Activated T-helper 1 cell treated with Interleukin-2 at 50 U/mL for 16 hours (primary cell): ENCODE data around the gene CTXN1.
"Not testable (repeated sequence)": the region's sequence is repeated elsewhere in the genome, so short reads cannot be mapped to it uniquely, and the experiment has no call there.

Source experiments
- DNase-seq: peaks from one replicate; pipeline ENCODE4 v3.0.0-alpha.2; 2020; ENCODE audit warnings: low read depth

Gene CTXN1

DNA sequence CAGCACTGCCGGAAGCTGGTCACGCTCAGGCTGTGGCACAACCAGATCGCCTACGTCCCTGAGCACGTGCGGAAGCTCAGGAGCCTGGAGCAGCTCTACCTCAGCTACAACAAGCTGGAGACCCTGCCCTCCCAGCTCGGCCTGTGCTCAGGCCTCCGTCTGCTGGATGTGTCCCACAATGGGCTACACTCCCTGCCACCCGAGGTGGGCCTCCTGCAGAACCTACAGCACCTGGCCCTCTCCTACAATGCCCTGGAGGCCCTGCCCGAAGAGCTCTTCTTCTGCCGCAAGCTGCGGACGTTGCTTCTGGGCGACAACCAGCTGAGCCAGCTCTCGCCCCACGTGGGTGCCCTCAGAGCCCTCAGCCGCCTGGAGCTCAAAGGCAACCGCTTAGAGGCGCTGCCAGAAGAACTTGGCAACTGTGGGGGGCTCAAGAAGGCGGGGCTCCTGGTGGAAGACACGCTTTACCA is 25.5 kb downstream of the CTXN1 start:
- no peak for DNase-seq

- DNase-seq, result no peak
These were observed 26.1 kb downstream of the CTXN1 start for GRCh38 chr19:7899751-7900378.

GRCh38 chr19:7898967-7899366 is 27.0 kb downstream of the CTXN1 start:
- DNase-seq, result no peak

DNA sequence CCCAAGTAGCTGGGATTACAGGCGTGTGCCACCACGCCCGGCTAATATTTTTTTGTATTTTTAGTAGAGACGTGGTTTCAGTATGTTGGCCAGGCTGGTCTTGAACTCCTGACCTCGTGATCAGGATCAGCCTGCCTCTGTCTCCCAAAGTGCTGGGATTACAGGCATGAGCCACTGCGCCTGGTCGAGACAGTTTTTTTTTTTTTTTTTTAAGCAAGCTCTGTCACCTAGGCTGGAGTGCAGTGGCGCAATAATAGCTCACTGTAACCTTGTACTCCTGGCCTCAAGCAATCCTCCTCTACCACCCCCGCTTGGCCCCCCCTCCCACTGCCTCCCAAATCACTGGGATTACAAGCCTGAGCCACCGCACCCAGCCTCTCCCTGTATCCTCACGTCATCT is 28.6 kb downstream of the CTXN1 start:
- no peak for DNase-seq

DNA sequence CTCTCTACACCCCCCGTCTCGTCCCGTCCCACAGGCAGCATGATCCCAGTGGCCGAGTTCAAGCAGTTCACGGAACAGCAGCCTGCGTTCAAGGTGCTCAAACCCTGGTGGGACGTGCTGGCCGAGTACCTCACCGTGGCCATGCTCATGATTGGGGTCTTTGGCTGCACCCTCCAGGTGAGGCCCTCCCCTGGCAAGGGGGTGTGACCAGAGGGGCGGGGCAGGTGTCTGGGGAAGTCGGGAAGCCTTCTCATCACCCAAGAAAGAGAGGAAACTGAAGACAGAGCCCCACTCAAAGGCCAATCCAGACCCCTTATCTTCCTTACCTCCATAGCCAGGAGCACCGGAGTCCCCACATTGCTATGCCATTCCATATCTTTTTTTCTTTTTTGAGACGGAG is 30.4 kb downstream of the CTXN1 start:
- no peak for DNase-seq

GRCh38 chr19:7894612-7895309 is 31.2 kb downstream of the CTXN1 start:
- no peak for DNase-seq

DNA sequence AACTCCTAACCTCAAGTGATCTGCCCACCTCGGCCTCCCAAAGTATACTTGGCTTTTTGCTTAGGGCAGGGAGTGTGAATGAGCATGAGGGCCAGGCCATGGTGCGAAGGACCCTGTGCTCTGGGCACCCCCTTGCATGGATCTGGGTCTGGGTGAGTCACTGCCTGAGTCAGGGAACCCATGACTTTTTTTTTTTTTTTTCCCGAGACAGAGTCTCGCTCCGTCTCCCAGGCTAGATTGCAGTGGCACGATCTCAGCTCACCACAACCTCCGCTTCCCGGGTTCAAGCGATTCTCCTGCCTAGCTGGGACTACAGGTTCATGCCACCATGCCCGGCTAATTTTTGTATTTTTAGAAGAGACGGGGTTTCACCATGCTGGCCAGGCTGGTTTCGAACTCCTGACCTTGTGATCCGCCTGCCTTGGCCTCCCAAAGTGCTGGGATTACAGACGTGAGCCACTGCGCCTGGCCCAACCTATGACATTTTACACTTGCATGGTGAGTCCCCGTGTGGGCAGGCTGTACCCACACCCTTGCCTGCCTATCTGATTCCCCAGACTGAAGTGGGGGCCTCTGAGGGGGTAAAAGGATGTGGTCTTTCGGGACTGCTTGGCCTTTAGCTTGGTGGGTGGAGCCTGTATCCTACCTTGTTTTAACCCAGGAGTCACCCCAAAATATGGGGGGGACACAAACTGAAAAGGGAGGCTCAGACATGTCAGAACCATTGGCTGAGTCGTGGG is 32.4 kb downstream of the CTXN1 start:
- not testable (repeated sequence) for DNase-seq

DNA sequence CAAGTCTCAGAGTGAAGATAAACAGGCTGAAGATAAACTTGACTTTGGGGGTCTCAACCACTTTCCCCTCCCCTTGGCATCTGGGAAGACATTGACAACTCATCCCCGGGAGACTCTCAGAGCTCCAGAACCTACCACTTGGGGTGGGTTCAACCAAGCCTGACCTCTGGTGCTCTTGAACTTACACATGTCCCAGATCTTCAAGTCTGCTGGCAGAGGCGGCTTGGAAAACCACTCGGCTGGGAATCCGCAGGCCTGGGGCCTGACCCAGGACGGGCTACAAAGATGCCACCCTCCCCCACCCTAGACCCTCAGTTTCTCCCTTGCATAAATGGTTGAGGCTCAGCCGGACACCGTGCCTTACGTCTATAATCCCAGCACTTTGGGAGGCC is 37.1 kb downstream of the CTXN1 start:
- no peak for DNase-seq

DNA sequence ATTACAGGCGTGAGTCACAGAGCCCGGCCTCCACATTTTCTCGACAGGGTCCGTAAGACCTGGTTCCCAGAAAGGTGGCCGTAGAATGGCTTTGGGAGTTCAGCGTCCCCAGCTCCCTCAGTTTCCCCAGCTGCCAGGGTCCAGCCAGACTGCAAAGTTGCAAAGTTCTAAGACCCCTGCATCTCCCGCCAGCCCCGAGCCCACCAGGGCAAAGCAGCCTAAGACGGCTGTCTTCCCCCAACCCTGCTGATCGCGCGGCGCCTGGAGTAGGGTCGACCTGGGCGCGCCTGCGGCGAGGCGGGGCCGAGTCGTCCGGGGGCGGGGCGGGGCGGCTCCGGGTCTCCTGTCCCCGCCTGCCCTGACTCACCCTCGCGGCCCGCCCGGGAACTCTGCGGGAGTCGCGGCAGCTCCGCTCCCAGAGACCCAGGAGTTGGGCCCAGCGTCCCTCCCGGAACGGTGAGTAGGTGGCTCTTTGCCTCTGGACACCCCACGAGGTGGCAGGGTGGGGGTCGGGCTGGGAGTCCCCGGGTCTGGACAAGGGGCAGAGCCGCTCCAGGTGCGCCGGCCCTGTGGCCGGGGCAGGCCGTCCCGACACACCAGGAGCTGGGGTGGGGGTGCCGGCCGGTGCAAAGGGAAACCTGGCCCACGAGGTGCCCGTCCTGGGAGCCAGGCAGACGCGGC is 37.6 kb downstream of the CTXN1 start, which contains the start of gene LRRC8E:
Gene LRRC8E, plus strand, starts transcription at position 366 of the 681 bp plus-strand sequence. CDS start 7,094 bp downstream, outside the sequence.
- no peak for DNase-seq

GRCh38 chr19:7887408-7888144 is 38.4 kb downstream of the CTXN1 start:
- no peak for DNase-seq

DNA sequence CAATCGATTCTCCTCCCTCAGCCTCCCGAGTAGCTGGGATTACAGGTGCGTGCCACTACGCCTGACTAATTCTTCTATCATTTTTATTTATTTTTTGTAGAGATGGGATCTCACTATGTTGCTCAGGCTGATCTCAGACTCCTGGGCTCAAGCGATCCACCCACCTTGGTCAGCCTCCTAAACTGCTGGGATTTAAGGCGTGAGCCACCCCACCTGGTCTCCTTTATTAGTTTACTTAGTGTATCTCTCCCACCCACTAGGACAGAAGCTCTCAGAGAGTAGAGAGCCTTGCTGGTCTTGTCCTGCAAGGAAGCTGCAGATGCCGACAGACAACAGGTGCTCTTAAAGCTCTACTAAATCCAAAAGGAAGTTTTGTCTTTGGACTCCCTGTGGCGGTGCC is 40.1 kb downstream of the CTXN1 start:
- no peak for DNase-seq

DNA sequence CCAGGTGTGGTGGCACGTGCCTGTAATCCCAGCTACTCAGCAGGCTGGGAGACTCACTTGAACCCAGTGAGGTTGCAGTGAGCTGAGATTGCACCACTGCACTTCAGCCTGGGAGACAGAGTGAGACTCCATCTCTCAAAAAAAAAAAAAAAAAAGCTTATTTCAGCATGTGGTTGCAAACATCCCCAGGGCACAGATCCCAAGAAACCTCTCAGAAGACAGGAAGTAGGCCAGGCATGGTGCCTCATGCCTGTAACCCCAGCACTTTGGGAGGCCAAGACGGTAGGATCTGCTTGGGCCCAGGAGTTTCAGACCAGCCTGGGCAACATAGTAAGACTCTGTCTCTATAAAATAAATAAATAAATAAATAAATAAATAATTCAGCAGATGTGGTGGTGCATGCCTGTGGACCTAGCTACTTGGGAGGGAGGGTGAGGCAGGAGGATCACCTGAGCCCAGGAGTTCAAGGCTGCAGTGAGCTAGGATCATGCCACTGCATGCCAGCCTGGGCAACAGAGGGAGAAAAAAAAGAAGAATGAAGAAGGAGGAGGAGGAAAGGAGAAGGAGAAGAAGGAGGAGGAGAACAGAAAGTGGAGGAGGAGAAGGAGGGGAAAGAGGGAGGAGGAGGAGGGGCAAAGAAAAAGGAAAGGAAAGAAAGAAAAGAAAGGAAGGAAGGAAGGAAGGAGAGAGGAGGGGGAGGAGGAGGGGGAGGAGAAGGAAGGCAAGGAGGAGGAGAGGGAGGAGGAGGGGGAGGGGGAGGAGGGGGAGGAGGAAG is 42.0 kb downstream of the CTXN1 start:
- DNase-seq, result no peak

GRCh38 chr19:7883105-7883504 is 42.8 kb downstream of the CTXN1 start:
- DNase-seq, result no peak

DNA sequence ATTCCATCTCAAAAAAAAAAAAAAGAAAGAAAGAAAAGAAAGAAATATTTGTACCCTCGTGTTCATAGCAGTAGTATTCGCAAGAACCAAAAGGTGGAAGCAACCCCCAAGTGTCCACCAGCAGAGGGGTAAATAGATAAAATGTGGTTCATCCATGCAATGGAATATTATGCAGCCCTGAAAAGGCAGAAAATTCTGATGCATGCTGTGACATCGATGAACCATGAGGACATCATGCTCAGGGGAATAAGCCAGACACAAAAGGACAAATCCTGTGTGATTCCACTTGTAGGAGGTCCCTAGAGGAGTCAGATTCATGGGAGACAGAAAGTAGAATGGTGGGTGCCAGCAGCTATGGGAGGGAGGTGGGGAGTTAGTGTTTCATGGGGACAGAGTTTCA is 44.0 kb downstream of the CTXN1 start:
- DNase-seq, result no peak

- no peak for DNase-seq
These were observed 46.1 kb downstream of the CTXN1 start for GRCh38 chr19:7879836-7880235.

DNA sequence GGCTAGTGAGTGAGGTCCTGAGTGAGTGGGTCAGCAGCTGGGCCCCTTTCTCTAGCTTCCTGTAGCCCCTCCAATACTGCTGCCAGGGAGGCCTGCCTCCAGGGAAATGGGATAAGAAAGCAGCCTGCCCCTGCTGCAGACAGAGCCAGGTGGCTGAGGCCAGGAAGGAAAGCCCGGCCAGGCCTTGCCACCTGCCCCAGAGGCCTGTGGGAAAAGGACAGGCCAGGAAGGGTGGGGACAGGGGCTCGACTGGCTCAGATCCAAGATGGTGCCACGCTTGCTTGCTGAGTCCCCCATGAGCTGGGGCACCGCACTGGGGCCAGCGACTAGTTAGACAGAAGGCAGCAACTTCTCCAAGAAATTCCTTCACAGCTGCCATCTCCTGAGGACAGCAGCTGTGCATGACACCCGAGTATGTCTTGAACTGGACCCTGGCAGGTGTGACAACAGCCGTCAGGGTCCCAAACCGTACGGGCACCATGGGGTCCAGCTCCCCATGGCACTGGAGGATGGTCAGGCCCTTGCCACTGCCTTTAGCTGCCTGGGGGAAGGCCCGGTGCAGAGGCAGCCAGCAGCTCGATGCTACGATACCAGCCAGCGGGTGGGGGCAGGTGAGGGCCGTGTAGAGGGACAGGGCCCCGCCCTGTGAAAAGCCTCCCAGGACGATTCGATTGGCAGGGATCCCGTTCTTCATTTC is 46.7 kb downstream of the CTXN1 start:
- no peak for DNase-seq

GRCh38 chr19:7877249-7877836 is 48.6 kb downstream of the CTXN1 start:
- DNase-seq, result no peak

DNA sequence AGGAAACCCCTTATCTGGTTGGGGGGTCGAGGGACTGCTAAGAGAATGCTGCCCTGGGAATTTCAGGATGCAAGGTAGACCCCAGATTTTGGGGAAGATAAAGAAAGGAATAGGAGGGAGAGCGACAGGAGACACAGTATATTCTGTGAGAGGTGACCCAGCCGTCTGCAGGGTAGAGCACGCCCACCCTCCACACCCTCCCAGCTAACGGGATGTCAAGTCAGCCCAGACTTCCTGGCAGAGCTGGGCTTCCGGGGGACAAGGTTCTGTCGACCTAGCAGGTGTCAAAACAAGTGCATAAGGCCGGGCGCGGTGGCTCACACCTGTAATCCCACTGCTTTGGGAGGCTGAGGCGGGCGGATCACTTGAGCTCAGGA is 51.0 kb downstream of the CTXN1 start:
- no peak for DNase-seq
